ENCODE measurements around the gene GALNT2. TPM values are rescaled to one million over a fixed set of nuclear protein-coding genes. Genes with fewer than 3 reads are reported as not detected.

GALNT2 gene
- total RNA-seq, 5 donors from 2014 or later (not counting 1 experiment from before 2014, with no cell fraction given), result 22.2 to 29.7 (median 23.5) TPM

GRCh38 chr1:230194525-230194924 lies 127.5 kb downstream of the GALNT2 start:
- POLR2A ChIA-PET, result no interaction called here
- Mint-ChIP-seq H3K4me3 (no peak overlapping the region), H3K27ac (no peak overlapping the region), H3K4me1 (peaks cover 14 to 35% (median 27%) of the 10 kb centered on the region in 3 donors), H3K36me3 (peaks cover 15% of the 10 kb centered on the region), H3K27me3 (no peaks in the 10 kb centered on the region), H3K9me3 (no peaks in the 10 kb centered on the region)
- peaks cover 0 to 2% of the 10 kb centered on the region in 2 experiments for H3K4me1 ChIP-seq (ENCODE audit: control insufficient read depth in 1 of 2, extremely low read depth in 1 of 2, insufficient read depth in 2 of 2, low read length in 2 of 2)
- H3K27me3 ChIP-seq (replicated peaks in 1 of 2; ENCODE audit: control insufficient read depth in 2 of 2, extremely low read depth in 1 of 2, insufficient read depth in 2 of 2, low read length in 1 of 2), result no peaks in the 10 kb centered on the region
- no peak overlapping the region for H3K4me3 ChIP-seq (ENCODE audit: control insufficient read depth in 1 of 2, extremely low read depth in 1 of 2, low read length in 1 of 2)
- H3K27ac ChIP-seq (ENCODE audit: low read length), result no peak overlapping the region
- DNase-seq, result no peak
- CTCF ChIA-PET, result no interaction called here
- no peak for ATAC-seq (replicated peaks in 1 of 4)
- no peaks in the 10 kb centered on the region for H3K9me3 ChIP-seq
- H3K36me3 ChIP-seq (ENCODE audit: control insufficient read depth in 2 of 2, extremely low read depth in 1 of 2, insufficient read depth in 1 of 2, low read length in 1 of 2), result no peaks in the 10 kb centered on the region
- 88% methylated on average over 6 of the region's 7 CpGs for WGBS (ENCODE audit: insufficient coverage)

- Histone ChIP-seq H3K27me3 (replicated peaks in 1 of 2; ENCODE audit: control insufficient read depth in 2 of 2, extremely low read depth in 1 of 2, insufficient read depth in 2 of 2, low read length in 1 of 2) (no peaks in the 10 kb centered on the region), H3K27ac (ENCODE audit: low read length) (no peak overlapping the region), H3K9me3 (no peaks in the 10 kb centered on the region), H3K36me3 (ENCODE audit: control insufficient read depth in 2 of 2, extremely low read depth in 1 of 2, insufficient read depth in 1 of 2, low read length in 1 of 2) (no peaks in the 10 kb centered on the region), H3K4me1 (ENCODE audit: control insufficient read depth in 1 of 2, extremely low read depth in 1 of 2, insufficient read depth in 2 of 2, low read length in 2 of 2) (no peaks in the 10 kb centered on the region), H3K4me3 (ENCODE audit: control insufficient read depth in 1 of 2, extremely low read depth in 1 of 2, low read length in 1 of 2) (no peak overlapping the region)
- WGBS (ENCODE audit: insufficient coverage), result 84% methylated on average over 3 of the region's 3 CpGs
- H3K27ac Mint-ChIP-seq, result no peak overlapping the region
- ATAC-seq (replicated peaks in 1 of 4) (no peak), DNase-seq (no peak)
- no peaks in the 10 kb centered on the region for H3K27me3 Mint-ChIP-seq
- no peaks in the 10 kb centered on the region for H3K9me3 Mint-ChIP-seq
- H3K4me1 Mint-ChIP-seq, result peaks cover 11 to 35% (median 24%) of the 10 kb centered on the region in 3 donors
- no peak overlapping the region for H3K4me3 Mint-ChIP-seq
- ChIA-PET POLR2A (no interaction called here), CTCF (no interaction called here)
- peaks cover 12% of the 10 kb centered on the region for H3K36me3 Mint-ChIP-seq
These were observed 128.2 kb downstream of the GALNT2 start for GRCh38 chr1:230195199-230195598.

- Mint-ChIP-seq H3K36me3 (peaks cover 20% of the 10 kb centered on the region), H3K27ac (no peak overlapping the region), H3K9me3 (no peaks in the 10 kb centered on the region), H3K27me3 (no peaks in the 10 kb centered on the region), H3K4me1 (peaks cover 6 to 29% (median 17%) of the 10 kb centered on the region in 3 donors), H3K4me3 (no peak overlapping the region)
- H3K36me3 ChIP-seq (ENCODE audit: control insufficient read depth in 2 of 2, extremely low read depth in 1 of 2, insufficient read depth in 1 of 2, low read length in 1 of 2), result no peaks in the 10 kb centered on the region
- H3K4me3 ChIP-seq (ENCODE audit: control insufficient read depth in 1 of 2, extremely low read depth in 1 of 2, low read length in 1 of 2), result no peak overlapping the region
- 100% methylated on average over 1 of the region's 5 CpGs for WGBS (ENCODE audit: insufficient coverage)
- H3K4me1 ChIP-seq (ENCODE audit: control insufficient read depth in 1 of 2, extremely low read depth in 1 of 2, insufficient read depth in 2 of 2, low read length in 2 of 2), result no peaks in the 10 kb centered on the region
- ChIA-PET POLR2A (no interaction called here), CTCF (no interaction called here)
- H3K27me3 ChIP-seq (replicated peaks in 1 of 2; ENCODE audit: control insufficient read depth in 2 of 2, extremely low read depth in 1 of 2, insufficient read depth in 2 of 2, low read length in 1 of 2), result no peaks in the 10 kb centered on the region
- no peak overlapping the region for H3K27ac ChIP-seq (ENCODE audit: low read length)
- H3K9me3 ChIP-seq, result no peaks in the 10 kb centered on the region
- ATAC-seq (replicated peaks in 1 of 4) (no peak), DNase-seq (no peak)
These were observed 129.0 kb downstream of the GALNT2 start for GRCh38 chr1:230196077-230196476.

GRCh38 chr1:230197644-230198567 lies 130.9 kb downstream of the GALNT2 start:
- H3K36me3 Mint-ChIP-seq, result peaks cover 27% of the 10 kb centered on the region
- Histone ChIP-seq H3K4me3 (ENCODE audit: control insufficient read depth in 1 of 2, extremely low read depth in 1 of 2, low read length in 1 of 2) (no peak overlapping the region), H3K36me3 (ENCODE audit: control insufficient read depth in 2 of 2, extremely low read depth in 1 of 2, insufficient read depth in 1 of 2, low read length in 1 of 2) (peaks cover 0 to 2% of the 10 kb centered on the region in 2 donors), H3K27ac (ENCODE audit: low read length) (no peak overlapping the region), H3K9me3 (no peaks in the 10 kb centered on the region), H3K27me3 (replicated peaks in 1 of 2; ENCODE audit: control insufficient read depth in 2 of 2, extremely low read depth in 1 of 2, insufficient read depth in 2 of 2, low read length in 1 of 2) (no peaks in the 10 kb centered on the region), H3K4me1 (ENCODE audit: control insufficient read depth in 1 of 2, extremely low read depth in 1 of 2, insufficient read depth in 2 of 2, low read length in 2 of 2) (no peaks in the 10 kb centered on the region)
- H3K4me1 Mint-ChIP-seq, result peaks cover 2 to 29% (median 13%) of the 10 kb centered on the region in 3 donors
- no peak overlapping the region for H3K4me3 Mint-ChIP-seq
- H3K27me3 Mint-ChIP-seq, result no peaks in the 10 kb centered on the region
- DNase-seq, result no peak
- no peaks in the 10 kb centered on the region for H3K9me3 Mint-ChIP-seq
- 96% methylated on average over 36 of the region's 41 CpGs for WGBS (ENCODE audit: insufficient coverage)
- no peak overlapping the region for H3K27ac Mint-ChIP-seq
- ChIA-PET CTCF (interaction anchor here in 1 of 2 donors (0.5 kb wide), 1 partner anchor 108 kb away, joined by 3 read pairs; no protein-coding TSS in a partner anchor), POLR2A (no interaction called here)
- no peak for ATAC-seq (replicated peaks in 1 of 4)

GRCh38 chr1:230199034-230199433 lies 132.0 kb downstream of the GALNT2 start:
- no peaks in the 10 kb centered on the region for H3K27me3 Mint-ChIP-seq
- peaks cover 0 to 10% of the 10 kb centered on the region in 2 donors for H3K36me3 ChIP-seq (ENCODE audit: control insufficient read depth in 2 of 2, extremely low read depth in 1 of 2, insufficient read depth in 1 of 2, low read length in 1 of 2)
- H3K27me3 ChIP-seq (replicated peaks in 1 of 2; ENCODE audit: control insufficient read depth in 2 of 2, extremely low read depth in 1 of 2, insufficient read depth in 2 of 2, low read length in 1 of 2), result no peaks in the 10 kb centered on the region
- peaks cover 2 to 24% (median 10%) of the 10 kb centered on the region in 3 donors for H3K4me1 Mint-ChIP-seq
- POLR2A ChIA-PET, result no interaction called here
- CTCF ChIA-PET, result interaction anchor here in 1 of 2 donors (0.5 to 0.6 kb wide), 3 partner anchors 15 to 705 kb away, joined by 3 to 5 read pairs (median 4); no protein-coding TSS in a partner anchor
- peaks cover 31% of the 10 kb centered on the region for H3K36me3 Mint-ChIP-seq
- no CpG with 5 or more reads among the region's 7 CpGs for whole genome bisulfite sequencing (ENCODE audit: insufficient coverage)
- H3K9me3 Mint-ChIP-seq, result no peaks in the 10 kb centered on the region
- DNase-seq, result no peak
- no peak overlapping the region for H3K4me3 ChIP-seq (ENCODE audit: control insufficient read depth in 1 of 2, extremely low read depth in 1 of 2, low read length in 1 of 2)
- no peak for ATAC-seq (replicated peaks in 1 of 4)
- no peaks in the 10 kb centered on the region for H3K9me3 ChIP-seq
- no peak overlapping the region for H3K4me3 Mint-ChIP-seq
- no peaks in the 10 kb centered on the region for H3K4me1 ChIP-seq (ENCODE audit: control insufficient read depth in 1 of 2, extremely low read depth in 1 of 2, insufficient read depth in 2 of 2, low read length in 2 of 2)
- H3K27ac Mint-ChIP-seq, result no peak overlapping the region
- no peak overlapping the region for H3K27ac ChIP-seq (ENCODE audit: low read length)

- ChIA-PET CTCF (interaction anchor here in 1 of 2 donors (0.6 kb wide), 1 partner anchor 15 kb away, joined by 3 read pairs; no protein-coding TSS in a partner anchor), POLR2A (interaction anchor here in 1 of 2 donors (0.6 kb wide), 1 partner anchor 288 kb away, joined by 4 read pairs; no protein-coding TSS in a partner anchor)
- Mint-ChIP-seq H3K4me3 (no peak overlapping the region), H3K27ac (no peak overlapping the region), H3K4me1 (peaks cover 2 to 21% (median 10%) of the 10 kb centered on the region in 3 donors), H3K36me3 (peaks cover 35% of the 10 kb centered on the region), H3K27me3 (no peaks in the 10 kb centered on the region), H3K9me3 (no peaks in the 10 kb centered on the region)
- Histone ChIP-seq H3K9me3 (no peaks in the 10 kb centered on the region), H3K4me3 (ENCODE audit: control insufficient read depth in 1 of 2, extremely low read depth in 1 of 2, low read length in 1 of 2) (no peak overlapping the region), H3K36me3 (ENCODE audit: control insufficient read depth in 2 of 2, extremely low read depth in 1 of 2, insufficient read depth in 1 of 2, low read length in 1 of 2) (peaks cover 2 to 14% of the 10 kb centered on the region in 2 donors), H3K27me3 (replicated peaks in 1 of 2; ENCODE audit: control insufficient read depth in 2 of 2, extremely low read depth in 1 of 2, insufficient read depth in 2 of 2, low read length in 1 of 2) (no peaks in the 10 kb centered on the region), H3K27ac (ENCODE audit: low read length) (no peak overlapping the region), H3K4me1 (ENCODE audit: control insufficient read depth in 1 of 2, extremely low read depth in 1 of 2, insufficient read depth in 2 of 2, low read length in 2 of 2) (no peaks in the 10 kb centered on the region)
- DNase-seq, result no peak
- no peak for ATAC-seq (replicated peaks in 1 of 4)
- WGBS (ENCODE audit: insufficient coverage), result no CpG with 5 or more reads among the region's 4 CpGs
These were observed 132.5 kb downstream of the GALNT2 start for GRCh38 chr1:230199554-230199953.

Measured in T-cell (primary cell).